Activated CD4-positive, CD25-positive, alpha-beta regulatory T cell (primary cell): Measurements from ENCODE around the gene WDR76.

Experiments
- DNase-seq, 4 experiments: peaks; one replicate each; lab custom pipeline; 2025; lab: John Stamatoyannopoulos, UW

The WDR76 gene

DNA sequence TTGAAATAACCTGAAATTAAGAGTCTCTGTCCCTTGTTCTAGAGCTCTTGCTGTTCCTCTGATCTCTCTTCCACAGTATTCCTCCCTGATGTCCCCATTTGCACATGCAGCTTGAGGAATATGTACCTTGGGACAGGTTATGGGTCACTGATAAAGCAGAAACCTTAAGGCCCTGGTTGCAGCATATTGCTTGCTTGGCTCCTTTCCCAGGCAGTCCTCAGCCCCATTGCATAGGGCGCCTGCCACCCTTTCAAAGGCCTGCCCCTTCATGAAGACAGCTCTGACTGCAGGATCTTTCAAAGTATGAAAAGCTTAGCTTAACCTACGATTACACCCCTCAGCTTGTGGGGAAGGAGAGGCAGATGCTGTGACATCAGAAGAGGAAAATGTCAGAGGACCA is 51.6 kb downstream of the WDR76 start:
- DNase-seq = no peak

DNA sequence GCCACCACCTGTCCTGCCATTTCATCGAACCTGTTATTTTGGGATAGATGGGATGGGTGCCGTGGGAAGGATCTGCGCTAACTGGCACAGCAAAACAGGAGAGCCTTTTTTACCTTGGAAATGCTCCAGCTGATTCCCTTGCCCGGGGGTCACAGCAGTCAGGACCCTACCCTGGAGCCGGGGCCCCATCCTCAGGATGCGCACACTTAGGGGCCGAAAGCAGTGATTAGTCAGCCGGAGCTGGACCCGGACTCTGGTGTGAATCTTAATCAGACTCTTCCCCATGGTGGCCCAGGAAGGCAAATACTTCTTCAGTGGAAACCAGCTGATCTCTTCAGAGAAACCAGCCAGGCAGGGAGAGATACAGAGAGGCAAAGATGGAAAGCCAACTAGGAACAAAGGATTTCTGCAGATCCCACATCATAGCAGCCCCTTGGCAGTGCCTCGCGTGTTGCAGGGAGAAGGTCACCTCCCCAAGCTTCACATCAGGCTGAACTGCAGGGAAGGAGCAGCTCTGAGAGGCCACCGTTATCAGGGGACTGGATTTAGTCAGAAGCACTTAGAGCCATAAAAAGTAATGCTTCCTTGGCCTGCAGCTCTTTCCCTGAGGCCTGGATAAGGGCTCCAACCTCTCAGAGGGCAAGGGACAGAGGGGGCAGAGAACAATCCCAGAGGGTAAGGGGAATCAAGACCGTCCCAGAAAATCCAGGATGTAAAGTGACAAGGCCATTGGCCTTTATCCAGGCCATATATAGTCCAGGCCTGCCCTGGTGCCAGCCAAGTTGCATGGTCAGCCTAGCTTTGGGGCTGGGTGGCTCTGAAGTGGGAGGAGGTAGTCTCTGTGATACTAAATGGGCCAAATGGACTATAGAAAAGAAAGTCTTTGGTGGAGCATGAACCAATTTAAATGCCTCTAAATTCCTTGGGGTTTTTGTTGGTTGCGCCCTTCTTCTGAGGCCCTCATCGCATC is 52.9 kb downstream of the WDR76 start:
- no peak for DNase-seq

DNA sequence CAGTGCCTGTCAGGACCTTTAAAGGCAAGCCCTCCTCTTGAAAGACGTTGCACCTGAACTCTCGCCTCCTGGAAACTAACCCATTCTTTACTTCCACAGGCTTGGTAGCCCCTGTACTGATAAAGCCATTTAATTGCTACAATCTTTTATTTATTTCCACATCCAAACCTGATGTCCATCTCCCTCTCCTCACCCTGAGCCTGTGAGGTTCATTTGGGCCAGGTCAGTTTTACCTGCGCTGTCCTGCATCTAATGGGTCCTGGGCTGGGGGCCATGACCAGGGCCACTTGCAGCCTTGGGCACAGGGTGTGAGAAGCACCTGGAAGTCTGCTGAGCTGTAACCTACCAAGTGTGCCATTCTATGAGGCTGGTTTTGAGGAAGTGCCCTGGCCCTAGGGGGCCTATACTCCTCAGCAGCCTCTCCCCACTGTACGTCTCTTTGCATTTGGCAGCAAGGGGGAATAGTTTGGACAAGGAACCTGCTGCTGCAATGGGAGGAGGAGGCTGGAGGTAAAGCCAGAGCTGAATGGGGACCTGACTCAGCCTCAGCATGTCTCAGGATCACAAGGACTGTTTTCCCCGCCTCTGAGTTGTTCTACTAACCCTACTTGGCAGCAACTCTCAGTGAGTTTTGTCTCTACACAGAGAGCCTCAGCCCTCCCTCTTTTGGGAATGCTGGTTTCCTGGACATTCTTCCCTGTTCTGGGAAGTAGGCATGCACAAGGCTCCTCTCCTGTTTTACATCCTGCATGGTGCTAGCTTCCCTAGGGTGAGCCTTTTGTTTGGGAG is 53.8 kb downstream of the WDR76 start:
- DNase-seq = no peak

DNA sequence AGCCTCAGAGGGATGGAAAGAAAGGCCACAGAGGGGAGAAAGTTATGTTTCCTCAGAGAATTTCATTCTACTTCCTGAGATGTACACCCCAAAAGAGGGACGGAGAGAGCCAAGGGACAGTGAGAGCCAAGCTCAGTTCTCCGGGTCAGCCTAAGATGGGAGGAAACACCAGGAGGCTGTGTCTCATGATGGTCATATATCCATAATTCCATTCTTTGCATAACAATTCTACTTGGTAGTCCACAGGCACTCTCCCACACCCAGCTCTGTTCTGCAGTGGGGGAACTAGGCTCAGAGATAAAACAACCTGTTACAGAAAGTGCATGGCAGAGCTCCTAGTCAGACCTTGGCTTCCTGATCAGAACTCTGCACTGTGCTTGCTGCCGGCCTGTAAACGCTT is 54.4 kb downstream of the WDR76 start:
- DNase-seq = no peak

DNA sequence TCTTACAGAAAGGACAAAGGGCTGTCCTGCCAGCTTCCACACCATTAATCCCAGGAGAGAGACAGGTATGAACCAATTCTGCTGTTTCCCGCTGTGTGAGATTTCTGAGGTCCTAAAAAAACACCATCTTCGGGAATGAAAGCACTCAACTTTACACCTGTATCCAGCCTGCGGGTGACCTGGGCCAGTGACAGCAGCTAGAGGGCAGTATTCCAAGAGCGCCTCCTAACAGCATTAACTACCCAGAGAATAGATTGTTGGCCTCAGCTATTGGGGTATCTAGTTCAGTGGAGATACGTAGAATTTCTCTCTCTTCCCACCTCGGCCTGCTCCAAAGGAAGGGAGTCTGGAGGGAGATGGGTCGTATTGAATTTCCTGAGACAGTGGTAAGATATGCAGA is 55.1 kb downstream of the WDR76 start:
- no peak for DNase-seq

DNA sequence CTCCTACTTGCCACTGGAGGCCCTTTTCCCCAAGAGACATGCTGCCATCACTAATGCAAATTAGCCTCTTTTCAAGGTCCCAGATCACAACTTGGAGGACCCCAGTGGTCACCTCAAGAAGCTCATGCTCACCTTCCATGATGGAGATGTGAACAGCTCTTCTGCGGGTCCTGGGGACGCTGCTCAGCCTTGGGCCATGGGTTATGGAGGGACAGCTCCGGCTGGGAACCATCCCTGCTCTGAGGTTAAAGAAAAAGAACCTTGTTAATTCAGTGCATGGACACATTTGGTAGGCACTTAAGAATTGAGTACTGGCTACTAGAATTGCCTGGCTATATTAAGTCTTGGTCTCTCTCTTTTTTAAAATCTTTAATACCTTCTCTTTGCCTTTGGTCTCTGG is 56.8 kb downstream of the WDR76 start:
- no peak for DNase-seq

DNA sequence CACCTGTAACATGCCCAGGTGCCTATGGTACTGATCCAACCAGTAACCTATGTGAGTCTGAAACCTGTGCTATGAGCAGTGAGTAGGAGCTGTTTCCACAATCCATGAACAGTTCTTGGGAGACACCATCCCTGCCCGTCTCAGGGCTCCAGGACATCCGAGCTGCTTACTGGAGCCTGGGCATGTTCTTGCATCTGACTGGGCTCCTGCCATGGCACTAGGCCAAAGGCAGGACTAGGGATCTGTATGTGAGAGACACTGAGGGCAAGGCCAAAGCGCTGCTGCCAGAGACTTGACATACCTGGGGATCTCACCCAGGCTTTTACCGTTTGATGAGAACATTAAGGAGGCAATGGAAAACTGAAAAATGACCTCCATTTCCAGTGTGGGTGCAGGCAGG is 59.8 kb downstream of the WDR76 start:
- DNase-seq = no peak

DNA sequence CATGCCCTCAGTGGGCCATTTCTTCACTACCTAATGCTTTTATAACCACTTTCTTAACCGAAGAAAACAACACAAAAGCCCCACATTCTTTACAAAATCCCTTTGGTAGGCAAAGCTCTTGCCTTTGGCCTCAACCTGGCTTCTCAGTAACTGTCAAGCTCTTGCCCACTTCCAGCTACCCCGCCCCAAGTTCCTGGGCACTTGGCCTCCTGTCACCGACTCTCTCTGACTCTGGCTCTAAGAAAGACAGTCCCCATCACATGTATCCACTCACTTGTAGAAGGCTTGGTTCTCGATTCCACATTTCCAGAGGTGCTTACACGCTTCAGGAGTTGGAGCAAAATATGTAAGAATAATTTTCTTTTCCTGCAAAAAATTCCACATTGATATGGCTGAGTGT is 61.1 kb downstream of the WDR76 start:
- DNase-seq = no peak

DNA sequence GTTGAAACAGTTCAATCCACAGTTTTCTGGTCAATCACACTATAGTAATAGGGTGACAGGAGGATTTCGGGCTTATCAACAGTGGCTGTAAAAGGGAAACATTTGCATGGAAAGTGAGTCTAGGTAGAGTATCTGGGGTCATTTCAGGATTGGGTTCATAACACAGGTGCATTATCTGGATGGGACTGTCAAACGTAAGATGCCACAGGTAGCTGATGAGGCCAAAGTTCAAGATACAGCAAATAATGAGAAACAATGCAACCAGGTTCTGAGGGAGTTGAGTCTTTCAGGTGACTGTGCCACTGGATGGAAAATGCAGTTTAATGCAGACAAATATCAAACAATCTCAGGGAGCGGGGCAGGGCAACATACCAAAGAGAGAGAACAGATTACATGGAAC is 62.2 kb downstream of the WDR76 start:
- DNase-seq = no peak

DNA sequence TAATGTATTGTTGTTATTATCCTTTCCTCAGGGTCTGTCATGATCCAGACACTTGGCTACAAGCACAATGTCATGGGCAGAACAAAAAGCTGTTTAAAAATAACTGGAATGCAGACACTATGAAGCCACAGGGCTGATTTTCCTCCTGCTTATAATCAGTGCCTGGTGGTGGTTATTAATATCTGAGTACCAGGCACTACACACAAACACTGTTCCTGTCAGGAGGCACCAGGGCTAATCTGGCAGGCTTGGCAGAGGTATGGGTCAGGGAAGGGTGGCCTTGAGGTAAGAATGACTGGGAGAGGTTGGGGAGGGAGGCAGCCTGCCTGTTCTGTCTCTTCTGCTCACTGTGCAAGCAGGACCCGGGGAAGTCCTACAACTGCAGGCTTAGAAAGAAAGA is 67.2 kb downstream of the WDR76 start:
- no peak for DNase-seq

DNA sequence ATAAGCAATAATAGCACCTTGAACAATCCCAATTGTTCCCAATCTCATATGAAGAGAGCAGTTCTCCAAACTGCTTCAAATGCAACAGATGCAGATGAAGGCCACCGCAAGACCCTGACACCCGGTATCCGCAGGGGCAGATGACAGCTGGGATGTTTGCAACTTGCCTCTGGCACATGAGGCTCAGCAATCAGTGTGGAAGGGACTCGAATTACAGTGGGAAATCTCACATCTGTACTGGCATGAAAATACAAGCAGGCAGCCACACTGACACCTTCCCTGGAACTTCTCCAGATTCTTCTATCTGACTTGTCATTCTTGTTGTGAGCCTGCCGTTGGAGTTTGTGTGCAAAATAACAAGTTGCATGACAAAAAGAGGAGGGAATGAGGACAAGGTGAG is 68.8 kb downstream of the WDR76 start:
- no peak for DNase-seq

DNA sequence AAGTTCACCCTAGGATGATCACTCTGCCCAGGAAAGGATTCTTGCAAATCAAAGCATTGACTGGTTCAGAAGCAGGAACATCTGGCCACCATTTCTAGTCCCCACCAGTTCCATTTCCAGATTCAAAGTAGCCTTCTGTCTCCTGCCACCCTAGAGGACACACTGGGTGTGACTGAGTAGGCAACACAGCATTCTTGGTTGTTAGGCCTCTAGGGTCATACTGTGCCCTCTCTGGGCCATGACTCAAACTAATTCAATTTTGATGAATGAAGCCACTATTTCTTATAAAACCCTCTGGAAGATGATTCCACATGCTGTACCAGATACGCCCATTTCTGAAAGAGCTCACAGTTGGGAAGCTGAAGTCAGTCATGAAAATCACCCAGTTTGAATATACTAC is 69.7 kb downstream of the WDR76 start:
- DNase-seq = no peak

DNA sequence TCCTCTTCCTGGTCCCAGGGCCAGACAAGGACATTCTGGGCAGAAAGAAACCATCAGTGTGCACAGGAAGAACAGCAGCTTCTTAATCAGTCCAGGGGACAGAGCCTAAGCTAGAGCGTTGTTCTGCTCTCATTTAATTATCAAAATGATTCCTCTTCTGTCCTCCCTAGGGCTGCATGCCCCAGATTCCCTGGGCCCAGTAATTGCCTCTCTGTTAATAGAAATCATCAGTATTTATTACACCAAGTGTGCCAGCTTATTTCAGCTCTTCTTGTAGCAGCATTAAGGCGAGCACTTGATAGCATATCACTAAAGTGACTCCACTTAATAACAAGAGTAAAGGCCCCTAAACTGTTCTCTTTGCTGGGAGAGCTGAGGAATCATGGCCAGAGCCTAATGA is 72.1 kb downstream of the WDR76 start:
- no peak for DNase-seq

DNA sequence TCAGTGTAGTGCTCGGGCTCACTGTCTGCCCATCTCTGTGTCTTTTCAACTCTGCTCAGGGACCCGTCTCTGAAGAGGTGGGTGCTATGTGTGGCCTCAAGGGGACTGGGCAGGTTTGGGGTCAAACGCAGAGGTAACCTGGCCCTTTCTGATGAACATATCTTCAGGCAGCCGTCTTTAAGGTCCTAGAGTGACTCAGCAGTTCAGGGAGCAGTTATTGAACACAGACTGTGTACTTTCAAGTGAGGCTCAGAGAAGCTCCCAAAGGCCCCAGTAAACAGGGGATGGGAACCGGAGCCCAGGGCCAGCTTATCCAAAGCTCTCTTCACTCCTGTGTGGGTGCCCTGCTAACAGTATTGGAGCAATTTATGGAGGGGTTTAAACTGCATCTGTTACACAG is 73.1 kb downstream of the WDR76 start:
- no peak for DNase-seq

DNA sequence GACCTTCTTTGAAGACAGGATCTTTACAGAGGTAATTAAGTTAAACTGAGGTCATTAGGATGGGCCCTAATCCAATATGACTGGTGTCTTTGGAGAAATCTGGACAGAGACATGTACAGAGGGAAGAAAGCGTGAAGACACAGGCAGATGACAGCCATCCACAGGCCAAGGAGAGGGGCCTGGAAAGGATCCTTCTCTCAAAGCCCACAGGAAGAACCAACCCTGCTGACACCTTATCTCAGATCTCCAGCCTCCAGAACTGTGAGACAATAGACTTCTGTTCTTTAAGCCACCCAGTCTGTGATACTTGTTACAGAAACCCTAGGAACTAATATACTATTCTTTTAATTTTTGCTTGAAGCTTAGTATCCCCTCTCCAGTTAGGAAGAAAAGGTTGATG is 74.2 kb downstream of the WDR76 start:
- no peak for DNase-seq

DNA sequence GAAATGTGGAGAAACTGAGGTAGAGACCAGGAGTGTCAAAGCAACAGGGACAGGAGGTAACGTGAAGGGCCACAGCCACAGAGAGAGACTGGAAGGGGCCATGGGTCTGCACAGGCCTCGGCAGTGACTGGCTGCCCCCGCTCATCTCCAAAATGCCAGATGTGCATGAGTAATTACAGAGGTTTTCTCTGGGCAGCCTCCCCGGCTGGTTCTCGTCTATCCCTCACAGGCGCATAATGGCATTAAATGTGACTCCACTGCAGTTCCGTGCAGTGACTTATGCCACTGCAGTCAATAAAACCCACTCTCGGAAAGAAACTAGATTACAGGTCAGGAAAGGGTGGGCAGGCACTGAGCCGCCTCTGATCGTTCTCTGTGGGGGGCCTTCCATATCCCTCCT is 74.7 kb downstream of the WDR76 start:
- DNase-seq = no peak

DNA sequence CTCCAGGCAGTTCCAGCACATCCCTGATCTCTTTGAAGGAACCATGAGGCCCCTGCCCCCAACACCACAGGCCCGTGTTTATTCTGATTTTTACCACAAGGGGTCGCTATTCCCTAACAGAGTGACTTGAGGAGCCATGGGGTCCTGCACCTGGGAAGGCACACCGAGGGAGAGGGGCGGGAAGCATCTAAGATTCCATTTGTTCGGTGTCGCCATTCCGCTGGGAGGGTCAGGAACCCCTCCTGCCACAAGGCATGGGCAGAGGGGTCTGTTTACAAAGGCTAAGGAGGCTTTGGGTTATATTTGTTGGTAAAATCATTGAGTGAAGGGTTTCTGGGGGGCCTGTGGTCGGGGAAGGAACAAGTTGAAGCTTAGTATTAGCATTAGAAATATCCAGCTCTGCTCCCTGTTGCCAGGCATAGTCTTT is 77.1 kb downstream of the WDR76 start:
- peak in 3 of 4 experiments; percentile 16 to 37 (median 22) for DNase-seq

DNA sequence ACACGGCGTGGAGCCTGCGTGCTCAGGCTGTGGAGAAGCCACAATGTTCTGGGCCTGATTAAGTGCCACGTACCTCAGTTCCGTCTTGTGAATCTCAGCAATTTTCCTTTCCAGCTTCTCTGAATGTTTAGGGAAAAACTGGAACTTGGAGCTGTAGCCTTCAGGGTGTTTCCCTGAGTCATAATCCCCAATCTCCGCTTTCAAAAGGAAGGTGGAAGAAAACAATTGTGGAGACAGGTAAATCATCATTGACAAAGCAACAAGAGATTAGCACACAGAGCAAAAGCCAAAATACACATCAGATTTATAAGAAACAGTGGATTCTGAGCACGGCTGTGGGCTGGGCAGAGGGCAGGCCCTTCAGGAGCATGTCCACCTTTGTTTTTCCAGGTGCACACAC is 79.0 kb downstream of the WDR76 start:
- DNase-seq = no peak

DNA sequence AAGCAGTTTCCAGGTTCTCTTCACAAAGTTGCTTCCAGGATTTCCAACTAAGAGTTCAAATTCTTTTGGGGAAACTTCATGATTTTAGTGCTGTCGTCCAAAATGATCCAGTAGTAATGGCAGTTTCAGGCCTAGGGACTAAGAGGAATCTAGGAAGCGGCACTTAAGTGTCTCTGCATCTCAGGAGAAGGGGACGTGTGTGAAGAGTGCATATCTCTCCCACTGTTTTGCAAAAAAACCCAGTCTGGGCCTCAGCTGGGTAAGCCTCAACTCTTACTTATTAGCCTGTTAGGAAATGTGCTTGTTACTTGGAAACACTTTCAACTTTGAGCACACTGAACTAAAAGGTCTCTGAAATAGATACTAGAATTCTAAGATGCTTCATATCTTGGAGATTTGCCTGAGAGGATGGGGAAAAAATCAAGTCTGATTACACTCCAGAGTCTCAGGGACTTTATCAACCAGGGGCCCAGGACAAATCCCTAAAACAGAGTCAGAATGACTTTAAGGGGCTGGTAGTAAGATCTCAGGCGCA is 81.8 kb downstream of the WDR76 start:
- DNase-seq = no peak

DNA sequence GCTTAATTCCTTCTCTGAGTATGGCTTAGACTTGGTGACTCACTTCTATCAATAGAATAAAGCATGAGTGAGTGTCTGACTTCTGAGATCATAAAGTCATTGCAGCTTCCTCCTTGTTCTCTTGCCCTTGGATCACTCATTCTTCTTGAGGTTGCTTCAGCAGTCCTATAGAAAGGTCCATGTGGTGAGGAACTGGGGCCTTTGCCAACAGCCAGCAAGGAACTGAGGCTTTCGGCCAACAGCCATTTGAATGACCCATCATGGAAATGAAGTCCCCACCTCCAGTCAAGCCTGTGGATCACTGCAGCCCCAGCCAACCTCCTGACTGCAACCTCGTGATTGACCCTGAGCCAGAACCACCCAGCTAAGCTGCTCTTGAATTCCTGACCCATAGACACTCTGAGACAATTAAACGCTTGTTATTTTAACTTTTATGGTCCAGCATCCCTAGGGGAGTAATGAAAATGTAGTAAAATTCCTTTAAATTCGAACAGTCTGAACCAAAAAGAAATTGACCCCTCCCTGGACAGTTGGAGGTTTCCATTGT is 84.5 kb downstream of the WDR76 start:
- no peak for DNase-seq

DNA sequence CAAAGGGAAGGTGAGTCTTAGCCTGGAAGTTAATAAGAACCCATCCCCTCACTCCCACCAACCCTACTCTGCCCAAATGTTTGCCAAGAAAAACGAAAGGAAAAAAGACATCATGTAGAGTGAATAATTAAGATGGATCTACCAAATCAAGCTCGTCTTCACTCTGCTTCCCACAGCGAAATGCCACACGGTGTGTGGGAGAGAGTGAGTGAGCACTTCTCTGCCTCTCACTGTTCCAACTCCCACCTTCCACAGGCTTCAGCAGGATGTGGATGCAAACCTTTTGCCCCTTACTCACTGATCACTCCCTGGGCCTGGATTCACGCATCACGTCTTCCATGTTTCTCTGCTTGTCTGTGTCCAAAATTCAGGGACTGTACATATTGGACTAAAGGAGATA is 85.4 kb downstream of the WDR76 start:
- no peak for DNase-seq

DNA sequence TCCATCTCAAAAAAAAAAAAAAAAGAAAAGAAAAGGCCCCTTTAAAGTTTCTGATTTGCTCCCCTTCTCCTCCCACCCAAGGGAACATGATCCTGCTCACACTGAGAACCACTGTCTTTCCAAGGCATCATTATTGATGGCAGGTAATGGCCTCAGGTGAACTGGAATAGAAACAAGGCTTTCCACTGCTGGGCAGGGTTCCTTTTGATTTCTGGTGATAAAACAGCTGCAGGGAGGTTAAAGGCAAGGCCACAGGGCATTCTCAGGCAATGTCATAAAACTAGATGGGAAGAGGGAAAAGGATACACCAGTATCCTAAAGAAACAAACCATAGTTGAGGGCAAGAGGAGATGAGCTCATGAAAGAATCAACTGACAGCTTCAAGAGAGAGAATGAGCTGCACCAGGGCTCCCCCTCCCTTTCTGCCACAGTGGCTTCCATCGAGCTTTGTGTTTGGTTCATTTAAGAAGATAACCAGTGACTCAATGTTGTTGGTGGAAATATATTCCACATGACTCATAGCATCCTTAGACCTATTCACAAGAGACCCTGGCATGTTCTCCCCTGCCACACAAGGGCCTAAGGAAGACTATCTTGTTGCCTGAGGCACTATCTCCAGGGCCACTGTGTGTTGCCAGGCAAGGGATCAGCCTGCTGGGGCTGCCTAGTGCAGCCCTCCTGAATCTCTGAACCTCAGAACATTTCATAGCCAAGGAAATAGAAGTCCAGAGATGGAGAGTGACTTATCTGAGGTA is 86.4 kb downstream of the WDR76 start:
- no peak for DNase-seq
